Memory B cell (primary cell): Measurements from ENCODE around the gene LMCD1.

Experiments
- ATAC-seq: fragments of 150-1000 bp; cut with Tn5 transposase; 2 replicates; pipeline ENCODE4 v1.10.0; 2021; ENCODE audit warnings: low read depth, mild to moderate bottlenecking, moderate library complexity
- DNase-seq, 2 donors: peaks; one replicate each; pipeline ENCODE4 v3.0.0; 2022; ENCODE audit warnings: low spot score in 2 of 2
- H3K27ac Mint-ChIP-seq: one replicate; pipeline ENCODE4 v1.8.0; 2022; ENCODE audit warnings: mild to moderate bottlenecking, moderate library complexity, mixed read lengths
- H3K27me3 Mint-ChIP-seq: one replicate; pipeline ENCODE4 v1.8.0; 2022; ENCODE audit warnings: mixed read lengths
- H3K36me3 Mint-ChIP-seq: one replicate; pipeline ENCODE4 v1.8.0; 2022; ENCODE audit warnings: mild to moderate bottlenecking, mixed read lengths
- H3K4me1 Mint-ChIP-seq: one replicate; pipeline ENCODE4 v1.8.0; 2022; ENCODE audit warnings: mixed read lengths
- H3K4me3 Mint-ChIP-seq: one replicate; pipeline ENCODE4 v1.8.0; 2022; ENCODE audit warnings: mild to moderate bottlenecking, moderate library complexity, mixed read lengths
- H3K9me3 Mint-ChIP-seq: one replicate; pipeline ENCODE4 v1.8.0; 2022; ENCODE audit warnings: mixed read lengths

The LMCD1 gene

DNA sequence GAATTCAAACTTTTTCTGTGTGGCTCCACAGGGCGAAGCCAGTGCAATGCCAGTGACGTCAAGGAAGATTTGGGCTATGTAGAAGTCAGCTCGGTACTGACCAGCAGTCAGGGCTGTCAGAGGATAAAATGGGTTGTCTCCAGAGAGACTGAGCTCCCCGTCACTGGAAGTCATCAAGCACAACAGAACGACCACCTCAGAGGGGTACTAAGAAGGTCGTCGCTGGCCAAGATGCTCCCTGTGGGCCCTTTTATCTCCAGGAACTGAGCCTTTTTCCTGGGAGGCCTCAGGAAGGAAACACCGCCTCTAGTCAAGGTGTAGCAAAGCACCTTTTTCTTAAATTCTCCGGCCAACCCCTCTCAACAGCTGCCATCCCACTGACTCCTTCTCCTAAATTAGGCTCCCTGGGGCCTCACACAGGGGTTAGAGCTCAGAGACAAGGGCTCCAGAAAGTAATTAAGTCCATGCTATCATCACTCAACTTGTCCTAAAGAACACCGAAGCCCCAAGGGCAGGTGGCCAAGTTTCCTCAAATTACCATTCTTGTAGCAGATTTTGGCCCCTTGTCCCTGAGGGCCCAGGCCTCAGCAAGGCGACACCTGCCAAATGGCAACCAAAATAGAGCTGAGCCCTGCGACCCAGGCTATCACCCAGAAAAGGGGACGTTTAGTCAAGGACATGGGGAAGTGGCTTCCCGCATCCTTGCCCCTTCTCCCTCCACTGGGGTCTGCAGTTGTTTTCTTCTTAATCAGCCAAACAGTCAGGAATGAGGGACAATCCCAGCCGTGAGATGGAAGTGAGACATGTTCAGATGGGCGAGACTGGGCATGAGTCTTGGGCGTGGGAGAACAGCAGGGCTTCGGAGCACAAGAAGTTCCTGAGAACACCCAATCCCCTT, 94.9 kb downstream of the LMCD1 start:
- DNase-seq (no peak), ATAC-seq (no peak)
- Mint-ChIP-seq H3K4me1 (no peaks in the 10 kb centered on the region), H3K9me3 (no peaks in the 10 kb centered on the region), H3K4me3 (no peak overlapping the region), H3K27me3 (peaks cover 8% of the 10 kb centered on the region), H3K27ac (no peak overlapping the region), H3K36me3 (no peaks in the 10 kb centered on the region)

DNA sequence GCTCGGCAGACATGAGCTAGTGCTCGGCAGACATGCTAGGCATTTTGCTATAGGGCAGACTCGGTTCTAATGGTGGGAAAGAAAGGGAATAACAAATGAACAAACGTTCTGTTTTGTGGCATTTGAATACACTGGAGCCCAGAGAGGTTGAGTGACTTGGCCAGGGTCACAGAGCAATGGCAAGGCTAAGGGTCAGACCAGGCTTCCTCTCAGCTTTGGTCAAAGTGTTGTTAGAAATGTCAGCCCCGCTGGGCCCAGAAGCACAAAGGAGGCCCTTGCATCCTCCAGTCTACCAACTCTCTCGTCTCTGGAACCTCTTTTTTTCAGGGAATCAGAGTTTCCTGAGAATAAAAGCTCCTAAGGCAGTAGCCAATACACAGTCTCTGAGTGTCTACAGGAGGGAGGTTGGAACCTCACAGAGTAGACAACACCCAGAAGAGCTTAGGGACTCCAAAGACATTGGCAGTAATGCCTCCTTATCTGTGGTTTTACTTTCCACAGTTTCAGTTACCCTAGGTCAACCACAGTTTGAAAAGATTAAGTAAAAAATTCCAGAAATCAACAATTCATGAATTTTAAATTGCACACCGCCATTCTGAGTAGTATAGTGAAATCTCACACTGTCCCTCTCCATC, 95.7 kb downstream of the LMCD1 start:
- ATAC-seq = no peak
- Mint-ChIP-seq H3K4me1 (no peaks in the 10 kb centered on the region), H3K9me3 (no peaks in the 10 kb centered on the region), H3K27ac (no peak overlapping the region), H3K36me3 (no peaks in the 10 kb centered on the region), H3K4me3 (no peak overlapping the region), H3K27me3 (peaks cover 8% of the 10 kb centered on the region)
- DNase-seq = no peak

DNA sequence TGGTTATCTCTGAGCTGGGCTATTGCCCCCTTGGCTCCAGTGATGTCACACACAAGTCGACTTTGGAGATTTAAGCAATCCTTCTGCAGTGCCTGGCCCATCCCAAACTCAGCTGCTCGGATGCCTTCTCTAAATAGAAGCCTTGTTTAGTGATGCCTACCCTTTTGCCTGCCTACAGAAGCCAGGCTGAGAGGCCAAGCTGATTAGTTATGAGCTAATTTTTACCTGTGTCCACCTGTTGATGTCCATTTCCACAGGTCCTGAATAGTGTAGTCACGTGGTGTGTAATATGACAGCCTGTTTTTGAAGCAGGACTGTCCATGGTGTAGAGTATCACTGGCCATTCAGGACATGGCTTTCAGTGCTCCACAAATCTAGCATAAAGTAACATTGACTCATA, 97.5 kb downstream of the LMCD1 start:
- Mint-ChIP-seq H3K4me1 (no peaks in the 10 kb centered on the region), H3K36me3 (no peaks in the 10 kb centered on the region), H3K27ac (no peak overlapping the region), H3K4me3 (no peak overlapping the region), H3K9me3 (no peaks in the 10 kb centered on the region), H3K27me3 (peaks cover 6% of the 10 kb centered on the region)
- no peak for DNase-seq
- no peak for ATAC-seq

DNA sequence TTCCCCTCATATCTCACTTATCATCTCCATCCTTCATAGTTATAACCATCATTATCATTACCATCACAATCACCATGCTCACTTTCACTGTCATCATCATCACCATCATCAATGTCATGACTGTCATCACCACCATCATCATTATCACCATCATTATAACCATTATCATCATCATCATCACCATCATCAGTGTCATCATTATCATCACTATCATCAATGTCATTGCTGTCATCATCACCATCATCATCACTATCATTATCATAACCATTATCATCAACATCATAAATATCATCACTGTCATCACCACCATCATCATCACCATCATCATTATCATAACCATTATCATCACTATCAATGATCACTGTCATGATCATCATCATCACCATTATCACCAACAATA, 98.8 kb downstream of the LMCD1 start:
- Mint-ChIP-seq H3K4me3 (no peak overlapping the region), H3K36me3 (no peaks in the 10 kb centered on the region), H3K4me1 (no peaks in the 10 kb centered on the region), H3K27ac (no peak overlapping the region), H3K9me3 (no peaks in the 10 kb centered on the region), H3K27me3 (peaks cover 6% of the 10 kb centered on the region)
- no peak for DNase-seq
- ATAC-seq = no peak

DNA sequence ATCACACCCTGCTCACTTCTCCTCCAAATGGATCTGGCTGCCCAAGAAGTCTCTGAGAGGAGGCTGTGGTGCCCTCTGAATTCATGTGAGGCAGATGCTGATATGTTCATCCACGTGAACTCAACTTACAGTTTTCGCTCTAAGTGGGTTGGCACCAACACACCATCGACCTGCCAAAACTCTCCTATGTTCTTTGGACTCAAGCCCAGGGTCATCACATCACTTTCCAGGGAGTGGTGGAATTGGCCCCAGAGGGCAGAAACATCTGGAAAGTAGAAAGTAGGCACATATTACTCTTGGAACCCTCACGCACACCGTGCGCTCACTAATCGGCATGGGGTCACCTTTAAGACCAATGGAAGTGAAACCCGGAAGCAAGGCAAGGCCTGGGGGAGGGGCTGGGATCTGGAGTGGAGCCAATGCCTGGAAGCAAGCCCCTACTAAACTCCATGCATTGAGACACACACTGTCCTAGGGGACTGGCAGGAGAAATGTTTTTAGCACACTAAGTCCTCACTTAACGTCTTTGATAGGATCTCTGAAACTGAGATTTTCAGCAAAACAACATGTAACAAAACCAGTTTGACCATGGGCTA, 101.6 kb downstream of the LMCD1 start:
- no peaks in the 10 kb centered on the region for H3K9me3 Mint-ChIP-seq

DNA sequence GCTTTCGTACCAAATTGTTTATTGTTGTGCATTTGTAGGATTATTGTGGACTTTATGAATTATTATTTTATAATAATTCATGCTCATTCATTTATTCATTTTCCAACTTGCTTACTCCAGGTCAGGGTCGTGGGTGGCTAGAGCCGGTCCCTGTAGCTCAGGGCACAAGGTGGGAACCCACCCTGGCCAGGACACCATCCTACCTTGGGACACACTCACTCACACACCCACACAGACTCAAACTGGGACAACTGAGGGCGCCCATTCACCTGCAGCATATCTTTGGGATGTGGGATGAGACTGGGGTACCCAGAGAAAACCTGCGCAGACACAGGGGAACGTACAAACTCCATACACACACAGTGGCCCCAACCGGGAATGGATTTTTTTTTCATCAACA, 102.4 kb downstream of the LMCD1 start:
- Mint-ChIP-seq H3K27ac (no peak overlapping the region), H3K9me3 (no peaks in the 10 kb centered on the region), H3K4me1 (no peaks in the 10 kb centered on the region), H3K27me3 (peaks cover 8% of the 10 kb centered on the region), H3K36me3 (no peaks in the 10 kb centered on the region), H3K4me3 (no peak overlapping the region)
- DNase-seq (no peak), ATAC-seq (no peak)

More for the DNA sequence above, 101.6 kb downstream of the LMCD1 start:
- Mint-ChIP-seq H3K36me3 (no peaks in the 10 kb centered on the region), H3K27ac (no peak overlapping the region), H3K27me3 (peaks cover 5% of the 10 kb centered on the region), H3K4me3 (no peak overlapping the region), H3K4me1 (no peaks in the 10 kb centered on the region)
- DNase-seq (no peak), ATAC-seq (no peak)

DNA sequence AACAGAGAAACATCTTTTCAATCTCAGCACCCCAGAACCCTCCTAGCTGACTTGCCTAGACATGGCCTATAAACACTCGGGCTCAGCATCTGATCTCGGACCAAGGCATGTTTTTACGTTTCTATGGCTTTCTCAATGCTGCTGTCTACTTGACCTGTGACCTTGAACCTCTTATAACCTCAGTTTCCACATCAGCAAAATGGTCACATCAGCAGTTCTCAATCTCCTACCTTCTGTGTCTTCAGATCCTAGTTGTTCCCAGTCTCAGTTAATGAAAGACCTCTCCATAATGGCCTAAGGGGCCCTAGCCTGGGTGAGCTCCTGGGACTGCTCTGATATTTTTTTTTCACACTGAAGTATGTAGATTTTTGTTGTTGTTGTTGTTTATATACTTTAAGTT, 103.4 kb downstream of the LMCD1 start:
- no peaks in the 10 kb centered on the region for H3K36me3 Mint-ChIP-seq
- H3K27me3 Mint-ChIP-seq = peaks cover 9% of the 10 kb centered on the region
- no peaks in the 10 kb centered on the region for H3K9me3 Mint-ChIP-seq
- no peak for ATAC-seq
- no peak overlapping the region for H3K27ac Mint-ChIP-seq
- DNase-seq = no peak
- no peaks in the 10 kb centered on the region for H3K4me1 Mint-ChIP-seq
- H3K4me3 Mint-ChIP-seq = no peak overlapping the region

DNA sequence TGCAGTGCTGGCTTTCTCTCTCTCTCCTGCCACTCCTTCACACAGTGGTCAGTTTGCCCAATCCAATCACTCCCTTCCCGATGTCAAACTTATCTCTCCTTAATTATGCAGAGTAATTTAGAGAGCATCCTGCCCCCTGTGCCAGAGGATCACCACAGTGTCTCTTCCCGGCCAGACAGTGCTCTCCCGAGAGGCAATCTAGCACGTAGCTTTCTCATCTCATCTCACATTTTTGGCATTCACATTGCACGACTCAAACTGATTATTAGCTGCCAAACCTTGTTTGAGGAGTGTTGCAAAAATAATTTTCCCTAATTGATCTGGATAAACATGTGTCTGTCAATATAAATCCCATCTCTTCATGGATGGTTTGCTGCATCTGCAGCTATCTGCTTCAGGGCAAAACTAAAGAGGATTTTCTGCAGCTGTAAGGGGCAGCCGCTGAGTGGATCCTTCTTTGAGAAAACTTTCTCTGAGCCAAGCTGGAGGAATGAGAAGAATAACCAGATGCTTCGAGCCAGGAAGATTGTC, 105.1 kb downstream of the LMCD1 start:
- H3K4me3 Mint-ChIP-seq = no peak overlapping the region
- H3K27ac Mint-ChIP-seq = no peak overlapping the region
- H3K27me3 Mint-ChIP-seq = peaks cover 11% of the 10 kb centered on the region
- no peaks in the 10 kb centered on the region for H3K9me3 Mint-ChIP-seq
- ATAC-seq (no peak), DNase-seq (no peak)
- no peaks in the 10 kb centered on the region for H3K36me3 Mint-ChIP-seq
- no peaks in the 10 kb centered on the region for H3K4me1 Mint-ChIP-seq

GRCh38 chr3:8607234-8608040, 105.8 kb downstream of the LMCD1 start:
- Mint-ChIP-seq H3K27me3 (peaks cover 11% of the 10 kb centered on the region), H3K36me3 (no peaks in the 10 kb centered on the region), H3K9me3 (no peaks in the 10 kb centered on the region), H3K4me3 (no peak overlapping the region), H3K27ac (no peak overlapping the region), H3K4me1 (no peaks in the 10 kb centered on the region)
- DNase-seq (no peak), ATAC-seq (no peak)

GRCh38 chr3:8608041-8608790, 106.6 kb downstream of the LMCD1 start:
- DNase-seq (no peak), ATAC-seq (no peak)
- Mint-ChIP-seq H3K27ac (no peak overlapping the region), H3K27me3 (peaks cover 11% of the 10 kb centered on the region), H3K36me3 (no peaks in the 10 kb centered on the region), H3K4me1 (no peaks in the 10 kb centered on the region), H3K9me3 (no peaks in the 10 kb centered on the region), H3K4me3 (no peak overlapping the region)

GRCh38 chr3:8608791-8609467, 107.3 kb downstream of the LMCD1 start:
- no peaks in the 10 kb centered on the region for H3K36me3 Mint-ChIP-seq

DNA sequence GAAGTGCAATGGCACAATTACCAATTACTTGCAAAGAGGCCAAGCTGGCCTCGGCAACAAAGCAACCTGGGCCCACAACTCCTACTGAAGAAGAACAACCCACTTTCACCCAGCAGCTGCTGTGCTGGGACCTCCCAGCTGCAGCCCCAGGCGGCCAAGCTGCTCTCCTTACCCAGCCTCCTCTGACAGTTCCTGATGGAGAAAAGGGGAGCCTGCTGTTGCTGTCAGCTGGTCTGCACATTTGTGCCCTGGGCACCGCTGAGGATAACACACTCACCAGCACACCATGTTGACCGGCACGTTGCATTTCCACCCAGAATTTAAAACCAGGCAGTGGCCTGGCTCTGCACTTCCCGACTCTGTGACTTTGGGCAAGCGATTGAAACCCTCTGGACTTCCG, 109.3 kb downstream of the LMCD1 start:
- Mint-ChIP-seq H3K27ac (no peak overlapping the region), H3K36me3 (no peaks in the 10 kb centered on the region), H3K4me1 (no peaks in the 10 kb centered on the region), H3K27me3 (peaks cover 11% of the 10 kb centered on the region), H3K4me3 (no peak overlapping the region), H3K9me3 (no peaks in the 10 kb centered on the region)
- ATAC-seq = no peak
- no peak for DNase-seq

More at GRCh38 chr3:8608791-8609467, 107.3 kb downstream of the LMCD1 start:
- no peak overlapping the region for H3K4me3 Mint-ChIP-seq
- DNase-seq (no peak), ATAC-seq (no peak)
- H3K27me3 Mint-ChIP-seq = peaks cover 11% of the 10 kb centered on the region
- H3K27ac Mint-ChIP-seq = no peak overlapping the region
- no peaks in the 10 kb centered on the region for H3K4me1 Mint-ChIP-seq
- no peaks in the 10 kb centered on the region for H3K9me3 Mint-ChIP-seq

- Mint-ChIP-seq H3K27ac (no peak overlapping the region), H3K9me3 (peaks cover 4% of the 10 kb centered on the region), H3K36me3 (no peaks in the 10 kb centered on the region), H3K27me3 (no peaks in the 10 kb centered on the region), H3K4me3 (no peak overlapping the region), H3K4me1 (no peaks in the 10 kb centered on the region)
- ATAC-seq (no peak), DNase-seq (no peak)
Measured at GRCh38 chr3:8617921-8618320, 116.3 kb downstream of the LMCD1 start.
